HepG2 (cell line): ENCODE results near the gene CCN2. TPM values are rescaled to one million over a fixed set of nuclear protein-coding genes. Genes with fewer than 3 reads are reported as not detected.
A peak's percentile ranks its signal among the peaks of the same experiment; 100 is the strongest.

Experiments
- AFF4 ChIP-seq: sonication (generic); formaldehyde crosslinking; IDR thresholded peaks from 2 replicates; pipeline ENCODE4 v1.4.0; 2020; ENCODE audit warnings: missing genetic modification reagents
- AHR ChIP-seq: IDR thresholded peaks from 2 replicates; pipeline ENCODE4 v1.6.1; 2018; ENCODE audit warnings: missing genetic modification reagents, missing compliant biosample characterization
- ATRX ChIP-seq: sonication (generic); formaldehyde crosslinking; IDR thresholded peaks from 2 replicates; pipeline ENCODE4 v1.4.0; 2020; ENCODE audit warnings: missing genetic modification reagents, borderline replicate concordance
- CENPX ChIP-seq: sonication (generic); formaldehyde crosslinking; IDR thresholded peaks from 2 replicates; pipeline ENCODE4 v1.9.0; 2021; ENCODE audit warnings: mild to moderate bottlenecking, missing genetic modification reagents, moderate library complexity
- HNF4A ChIP-seq: sonication (generic); formaldehyde crosslinking; IDR thresholded peaks from 2 replicates; pipeline ENCODE4 v1.4.0; 2020; ENCODE audit warnings: missing genetic modification reagents
- KLF11 ChIP-seq: IDR thresholded peaks from 2 replicates; pipeline ENCODE4 v1.6.1; 2016; ENCODE audit warnings: missing compliant biosample characterization
- NBN ChIP-seq: fragments of 450-650 bp; conservative IDR thresholded peaks from 2 replicates; pipeline ENCODE4 v1.6.1; 2017
- NFYB ChIP-seq: sonication (generic); formaldehyde crosslinking; IDR thresholded peaks from 2 replicates; pipeline ENCODE4 v1.4.0; 2020; ENCODE audit warnings: missing genetic modification reagents
- TERF1 ChIP-seq: sonication (generic); formaldehyde crosslinking; IDR thresholded peaks from 2 replicates; pipeline ENCODE4 v1.8.0; 2022; ENCODE audit warnings: mild to moderate bottlenecking, missing genetic modification reagents, moderate library complexity
- ZNF275 ChIP-seq: sonication (generic); formaldehyde crosslinking; IDR thresholded peaks from 2 replicates; pipeline ENCODE4 v1.8.0; 2022; ENCODE audit warnings: missing genetic modification reagents, mild to moderate bottlenecking, inconsistent platforms, borderline replicate concordance
- ZNF276 ChIP-seq: sonication (generic); formaldehyde crosslinking; IDR thresholded peaks from 2 replicates; pipeline ENCODE4 v1.4.0; 2020; ENCODE audit warnings: mild to moderate bottlenecking, low read depth, missing genetic modification reagents
- ZNF549 ChIP-seq: sonication (generic); formaldehyde crosslinking; IDR thresholded peaks from 2 replicates; pipeline ENCODE4 v1.5.0; 2020; ENCODE audit warnings: missing genetic modification reagents
- ZNF609 ChIP-seq: sonication (generic); formaldehyde crosslinking; IDR thresholded peaks from 2 replicates; pipeline ENCODE4 v1.4.0; 2020; ENCODE audit warnings: mild to moderate bottlenecking, missing genetic modification reagents, borderline replicate concordance
- ZNF788 ChIP-seq: sonication (generic); formaldehyde crosslinking; IDR thresholded peaks from 2 replicates; pipeline ENCODE4 v1.5.0; 2020; ENCODE audit warnings: mild to moderate bottlenecking, missing genetic modification reagents, borderline replicate concordance
- ZNF850 ChIP-seq: sonication (generic); formaldehyde crosslinking; conservative IDR thresholded peaks from 2 replicates; pipeline ENCODE4 v1.9.0; 2021; ENCODE audit warnings: mild to moderate bottlenecking, missing genetic modification reagents
- polyA plus RNA-seq, 8 experiments: library from polyadenylated mRNA; depleted of rRNA in 3 of 8; stranded (reverse) in 7 of 8; unstranded in 1 of 8; fragments of >200 nt; fragmentation: Illumina TruSeq in 4 of 8; extraction: Trizol in 4 of 8; gene quantifications; 2 replicates each; pipeline versions ENCODE4 v1.2.1 to v1.2.3, GENCODE V29; 2011 to 2016; ENCODE audit warnings: low read depth in 4 of 8, missing spikeins in 1 of 8, mixed read lengths in 1 of 8; ENCODE audit not compliant: insufficient read depth in 1 of 8
- total RNA-seq, 5 experiments: library from RNA; depleted of rRNA; stranded (reverse); fragments of >200 nt; fragmentation: Illumina TruSeq; extraction: Trizol; gene quantifications; 2 replicates each; pipeline ENCODE4 v1.2.3, GENCODE V29; 2016; ENCODE audit warnings: low read depth in 1 of 5

Gene CCN2
- total and polyA plus RNA-seq, 2 of the 13 experiments (the other 11 are each of a cell fraction or from before 2014, with no cell fraction given) = 34.7 to 316 TPM

- TF ChIP-seq ATRX (CRISPR knock-in tag) (no peak), AFF4 (0 out of 2 replicates have a peak, but pooled peaks have one; percentile 47), ZNF609 (CRISPR knock-in tag) (peak; percentile 96), HNF4A (CRISPR knock-in tag) (peak; percentile 100), KLF11 (CRISPR knock-in tag) (peak; percentile 23; the same call in 1 of the 2 replicates), AHR (no peak; the same call in 1 of the 2 replicates), NFYB (CRISPR knock-in tag) (no peak), ZNF850 (no peak), ZNF276 (CRISPR knock-in tag) (no peak), ZNF275 (CRISPR knock-in tag) (no peak), CENPX (CRISPR knock-in tag) (no peak), TERF1 (CRISPR knock-in tag) (no peak), ZNF788 (peak; percentile 37; the same call in 1 of the 2 replicates), NBN (no peak), ZNF549 (CRISPR knock-in tag) (peak; percentile 66; the same call in 1 of the 2 replicates)
Measured at GRCh38 chr6:131980791-131981623, 29.8 kb upstream of the CCN2 start (continued).
